GM12864 (cell line): Measurements from ENCODE around the gene GRIN1.

Experiments
- DNase-seq: peaks from one replicate; pipeline ENCODE4 v3.0.0-alpha.2; 2011; ENCODE audit warnings: low read depth
- H3K4me3 ChIP-seq: 2 replicates; pipeline ENCODE4 v1.5.1; 2011; ENCODE audit warnings: mild to moderate bottlenecking, low read depth, low read length, control low read depth
- TF ChIP-seq, protein P1 (sequence below): IDR thresholded peaks from 2 replicates; pipeline ENCODE4 v1.5.1; 2011; ENCODE audit warnings: low read depth, mild to moderate bottlenecking, moderate library complexity, low read length, control low read depth, inconsistent platforms; ENCODE audit errors: missing control alignments

The GRIN1 gene

GRCh38 chr9:137187386-137187785, 48.4 kb downstream of the GRIN1 start:
- no peak for DNase-seq
- TF ChIP-seq, protein P1, sequence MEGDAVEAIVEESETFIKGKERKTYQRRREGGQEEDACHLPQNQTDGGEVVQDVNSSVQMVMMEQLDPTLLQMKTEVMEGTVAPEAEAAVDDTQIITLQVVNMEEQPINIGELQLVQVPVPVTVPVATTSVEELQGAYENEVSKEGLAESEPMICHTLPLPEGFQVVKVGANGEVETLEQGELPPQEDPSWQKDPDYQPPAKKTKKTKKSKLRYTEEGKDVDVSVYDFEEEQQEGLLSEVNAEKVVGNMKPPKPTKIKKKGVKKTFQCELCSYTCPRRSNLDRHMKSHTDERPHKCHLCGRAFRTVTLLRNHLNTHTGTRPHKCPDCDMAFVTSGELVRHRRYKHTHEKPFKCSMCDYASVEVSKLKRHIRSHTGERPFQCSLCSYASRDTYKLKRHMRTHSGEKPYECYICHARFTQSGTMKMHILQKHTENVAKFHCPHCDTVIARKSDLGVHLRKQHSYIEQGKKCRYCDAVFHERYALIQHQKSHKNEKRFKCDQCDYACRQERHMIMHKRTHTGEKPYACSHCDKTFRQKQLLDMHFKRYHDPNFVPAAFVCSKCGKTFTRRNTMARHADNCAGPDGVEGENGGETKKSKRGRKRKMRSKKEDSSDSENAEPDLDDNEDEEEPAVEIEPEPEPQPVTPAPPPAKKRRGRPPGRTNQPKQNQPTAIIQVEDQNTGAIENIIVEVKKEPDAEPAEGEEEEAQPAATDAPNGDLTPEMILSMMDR = no peak
- H3K4me3 ChIP-seq = peak overlapping the region; percentile 99

DNA sequence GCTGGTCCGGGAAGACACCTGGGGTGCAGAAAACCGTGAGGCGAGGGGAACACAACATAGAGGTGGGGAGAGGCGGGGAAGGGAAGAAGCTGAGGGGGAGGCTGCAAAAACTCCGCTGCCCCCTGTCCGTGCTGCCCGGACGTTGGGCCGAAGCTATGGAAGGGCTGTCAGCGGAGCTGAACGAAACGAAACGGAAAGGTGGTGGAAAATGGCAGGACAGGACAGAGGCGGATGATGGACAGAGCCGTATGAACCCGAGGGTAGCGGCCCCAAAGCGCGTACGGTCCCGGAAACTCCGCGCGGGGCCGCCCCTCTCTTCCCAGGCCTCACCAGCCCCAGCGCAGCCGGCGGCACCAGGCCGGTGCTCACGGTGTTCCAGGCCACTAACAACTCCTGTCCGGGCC, 49.1 kb downstream of the GRIN1 start:
- TF ChIP-seq, protein P1 = no peak
- H3K4me3 ChIP-seq = peak overlapping the region; percentile 99
- DNase-seq = no peak

- peak; percentile 81 for DNase-seq
- H3K4me3 ChIP-seq = peak within 1 kb of the TSS; percentile 99
- TF ChIP-seq, protein P1 = peak; percentile 56
Measured at GRCh38 chr9:137188490-137189296, 49.7 kb downstream of the GRIN1 start, which contains the start of the genes ANAPC2 and SSNA1. Gene ANAPC2 (minus strand): TSS chr9:137188560. CDS start chr9:137188532, 28 bp downstream. Gene SSNA1 (plus strand): TSS chr9:137188676. CDS start chr9:137188727, 51 bp downstream.

- DNase-seq = no peak
- TF ChIP-seq, protein P1 = no peak
Measured at GRCh38 chr9:137189297-137190295, 50.6 kb downstream of the GRIN1 start.

GRCh38 chr9:137190315-137190856, 51.4 kb downstream of the GRIN1 start:
- TF ChIP-seq, protein P1 = no peak
- no peak for DNase-seq
- H3K4me3 ChIP-seq = no peak overlapping the region

More at GRCh38 chr9:137189297-137190295, 50.6 kb downstream of the GRIN1 start:
- H3K4me3 ChIP-seq = peak overlapping the region; percentile 99

- TF ChIP-seq, protein P1 = no peak
Measured at GRCh38 chr9:137191245-137191644, 52.3 kb downstream of the GRIN1 start.

More at GRCh38 chr9:137191245-137191644, 52.3 kb downstream of the GRIN1 start:
- DNase-seq = no peak
- H3K4me3 ChIP-seq = no peak overlapping the region
